WTC11 (cell line): Measurements from ENCODE around the gene TNK2. TPM values are rescaled to one million over a fixed set of nuclear protein-coding genes. Genes with fewer than 3 reads are reported as not detected.
A peak's percentile ranks its signal among the peaks of the same experiment; 100 is the strongest.
"Not testable (repeated sequence)": the region's sequence is repeated elsewhere in the genome, so short reads cannot be mapped to it uniquely, and the experiment has no call there.

Experiments used
- ATAC-seq: fragments of 200-7000 bp; cut with Tn5 transposase; 2 replicates; pipeline ENCODE4 v1.10.0; 2021; ENCODE audit warnings: mild to moderate bottlenecking, moderate library complexity
- CTCF ChIA-PET: fragments of 300-600 bp; sonication (Branson Sonifier 250); formaldehyde crosslinking; loops from one replicate; lab custom pipeline; 2021; ENCODE audit warnings: antibody characterized with exemption; lab: Charles Lee
- POLR2A ChIA-PET: fragments of 350-600 bp; sonication (Branson Sonifier 250); formaldehyde crosslinking; loops from one replicate; lab custom pipeline; 2021; ENCODE audit warnings: antibody characterized with exemption; lab: Charles Lee
- DNase-seq: peaks from one replicate; pipeline ENCODE4 v3.0.0; 2021; ENCODE audit warnings: low spot score
- H3K27ac Mint-ChIP-seq: 2 replicates; pipeline ENCODE4 v1.8.0; 2021; ENCODE audit warnings: mixed read lengths
- H3K27me3 Mint-ChIP-seq: 2 replicates; pipeline ENCODE4 v1.8.0; 2021; ENCODE audit warnings: low read depth, mild to moderate bottlenecking, moderate library complexity, mixed read lengths
- H3K36me3 Mint-ChIP-seq: 2 replicates; pipeline ENCODE4 v1.8.0; 2021; ENCODE audit warnings: mixed read lengths
- H3K4me1 Mint-ChIP-seq: 2 replicates; pipeline ENCODE4 v1.8.0; 2022; ENCODE audit warnings: mixed read lengths
- H3K4me3 Mint-ChIP-seq: 2 replicates; pipeline ENCODE4 v1.8.0; 2021; ENCODE audit warnings: mild to moderate bottlenecking, moderate library complexity, mixed read lengths
- H3K9me3 Mint-ChIP-seq: 2 replicates; pipeline ENCODE4 v1.8.0; 2021; ENCODE audit warnings: mixed read lengths
- CBFB ChIP-seq: sonication (generic); formaldehyde crosslinking; IDR thresholded peaks from 2 replicates; pipeline ENCODE4 v1.8.1; 2022; ENCODE audit warnings: mild to moderate bottlenecking, low read depth, missing genetic modification reagents
- ELF4 ChIP-seq: sonication (generic); formaldehyde crosslinking; IDR thresholded peaks from 2 replicates; pipeline ENCODE4 v1.8.1; 2022; ENCODE audit warnings: low read depth, mild to moderate bottlenecking, moderate library complexity, missing genetic modification reagents
- NR2C2 ChIP-seq: sonication (generic); formaldehyde crosslinking; IDR thresholded peaks from 2 replicates; pipeline ENCODE4 v1.8.0; 2022; ENCODE audit warnings: mild to moderate bottlenecking, missing genetic modification reagents
- NR3C1 ChIP-seq: sonication (generic); formaldehyde crosslinking; conservative IDR thresholded peaks from 2 replicates; pipeline ENCODE4 v1.8.1; 2023; ENCODE audit warnings: low read depth, mild to moderate bottlenecking, missing genetic modification reagents
- ZNF219 ChIP-seq: sonication (generic); formaldehyde crosslinking; IDR thresholded peaks from 2 replicates; pipeline ENCODE4 v1.8.0; 2023; ENCODE audit warnings: missing genetic modification reagents, mild to moderate bottlenecking, borderline replicate concordance
- ZNF263 ChIP-seq: sonication (generic); formaldehyde crosslinking; IDR thresholded peaks from 2 replicates; pipeline ENCODE4 v1.8.1; 2022; ENCODE audit warnings: low read depth, mild to moderate bottlenecking, moderate library complexity, missing genetic modification reagents
- ZNF671 ChIP-seq: fragments of 250-450 bp; sonication (Bioruptor Pico); IDR thresholded peaks from 2 replicates; pipeline ENCODE4 v1.8.0; 2021; ENCODE audit warnings: mild to moderate bottlenecking
- total RNA-seq: library from RNA; stranded (reverse); gene quantifications from 3 replicates; pipeline ENCODE4 v1.2.3, GENCODE V29; 2021
- TF ChIP-seq, protein P1 (sequence below): fragments of 250-450 bp; sonication (Bioruptor Pico); IDR thresholded peaks from 2 replicates; pipeline ENCODE4 v1.9.0; 2021; ENCODE audit warnings: mild to moderate bottlenecking
- TF ChIP-seq, protein P2 (sequence below): sonication (generic); formaldehyde crosslinking; IDR thresholded peaks from 2 replicates; pipeline ENCODE4 v1.8.1; 2023; ENCODE audit warnings: mild to moderate bottlenecking, missing genetic modification reagents, moderate library complexity
- TF ChIP-seq, protein P3 (sequence below): sonication (generic); formaldehyde crosslinking; IDR thresholded peaks from 2 replicates; pipeline ENCODE4 v1.8.1; 2022; ENCODE audit warnings: missing genetic modification reagents, borderline replicate concordance
- TF ChIP-seq, protein P4 (sequence below): sonication (generic); formaldehyde crosslinking; conservative IDR thresholded peaks from 2 replicates; pipeline ENCODE4 v1.8.1; 2022; ENCODE audit warnings: mild to moderate bottlenecking, missing genetic modification reagents
- TF ChIP-seq, protein P5 (sequence below): fragments of 250-450 bp; sonication (Bioruptor Pico); IDR thresholded peaks from 2 replicates; pipeline ENCODE4 v1.9.0; 2021; ENCODE audit warnings: mild to moderate bottlenecking, borderline replicate concordance
- TF ChIP-seq, protein P6 (sequence below): sonication (generic); formaldehyde crosslinking; IDR thresholded peaks from 2 replicates; pipeline ENCODE4 v1.8.0; 2022; ENCODE audit warnings: missing genetic modification reagents
- TF ChIP-seq, protein P7 (sequence below): fragments of 200-600 bp; IDR thresholded peaks from 2 replicates; pipeline ENCODE4 v1.8.0; 2022; ENCODE audit warnings: antibody characterized with exemption

The TNK2 gene
- total RNA-seq, 1 experiment from 2014 or later = 58.4 TPM

DNA sequence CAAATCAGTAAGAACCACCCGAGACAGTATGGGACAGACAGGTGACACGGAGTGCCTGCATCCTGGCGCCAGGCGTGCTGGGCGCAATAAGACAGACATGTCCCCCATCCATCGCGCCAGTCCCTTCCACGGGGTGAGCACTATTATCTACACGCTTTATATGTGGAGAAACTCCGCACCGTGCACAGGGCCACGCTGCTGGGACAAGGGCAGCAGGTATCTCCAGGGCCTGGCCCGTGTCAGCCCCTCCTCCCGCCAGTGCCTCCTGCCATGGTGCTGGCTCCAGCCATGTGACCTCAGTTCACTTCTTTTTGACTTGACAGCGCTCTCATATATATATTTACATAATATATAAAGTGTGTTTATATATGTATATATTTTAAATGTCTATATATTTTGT, 42.6 kb downstream of the TNK2 start (continued):
- TF ChIP-seq, protein P1, sequence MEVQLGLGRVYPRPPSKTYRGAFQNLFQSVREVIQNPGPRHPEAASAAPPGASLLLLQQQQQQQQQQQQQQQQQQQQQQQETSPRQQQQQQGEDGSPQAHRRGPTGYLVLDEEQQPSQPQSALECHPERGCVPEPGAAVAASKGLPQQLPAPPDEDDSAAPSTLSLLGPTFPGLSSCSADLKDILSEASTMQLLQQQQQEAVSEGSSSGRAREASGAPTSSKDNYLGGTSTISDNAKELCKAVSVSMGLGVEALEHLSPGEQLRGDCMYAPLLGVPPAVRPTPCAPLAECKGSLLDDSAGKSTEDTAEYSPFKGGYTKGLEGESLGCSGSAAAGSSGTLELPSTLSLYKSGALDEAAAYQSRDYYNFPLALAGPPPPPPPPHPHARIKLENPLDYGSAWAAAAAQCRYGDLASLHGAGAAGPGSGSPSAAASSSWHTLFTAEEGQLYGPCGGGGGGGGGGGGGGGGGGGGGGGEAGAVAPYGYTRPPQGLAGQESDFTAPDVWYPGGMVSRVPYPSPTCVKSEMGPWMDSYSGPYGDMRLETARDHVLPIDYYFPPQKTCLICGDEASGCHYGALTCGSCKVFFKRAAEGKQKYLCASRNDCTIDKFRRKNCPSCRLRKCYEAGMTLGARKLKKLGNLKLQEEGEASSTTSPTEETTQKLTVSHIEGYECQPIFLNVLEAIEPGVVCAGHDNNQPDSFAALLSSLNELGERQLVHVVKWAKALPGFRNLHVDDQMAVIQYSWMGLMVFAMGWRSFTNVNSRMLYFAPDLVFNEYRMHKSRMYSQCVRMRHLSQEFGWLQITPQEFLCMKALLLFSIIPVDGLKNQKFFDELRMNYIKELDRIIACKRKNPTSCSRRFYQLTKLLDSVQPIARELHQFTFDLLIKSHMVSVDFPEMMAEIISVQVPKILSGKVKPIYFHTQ (CRISPR knock-in tag) = no peak
- TF ChIP-seq ZNF219 (CRISPR knock-in tag) = no peak
- no peak for TF ChIP-seq NR3C1 (CRISPR knock-in tag)
- TF ChIP-seq ZNF671 = no peak
- TF ChIP-seq, protein P2, sequence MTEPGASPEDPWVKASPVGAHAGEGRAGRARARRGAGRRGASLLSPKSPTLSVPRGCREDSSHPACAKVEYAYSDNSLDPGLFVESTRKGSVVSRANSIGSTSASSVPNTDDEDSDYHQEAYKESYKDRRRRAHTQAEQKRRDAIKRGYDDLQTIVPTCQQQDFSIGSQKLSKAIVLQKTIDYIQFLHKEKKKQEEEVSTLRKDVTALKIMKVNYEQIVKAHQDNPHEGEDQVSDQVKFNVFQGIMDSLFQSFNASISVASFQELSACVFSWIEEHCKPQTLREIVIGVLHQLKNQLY (CRISPR knock-in tag) = no peak
- TF ChIP-seq, protein P3, sequence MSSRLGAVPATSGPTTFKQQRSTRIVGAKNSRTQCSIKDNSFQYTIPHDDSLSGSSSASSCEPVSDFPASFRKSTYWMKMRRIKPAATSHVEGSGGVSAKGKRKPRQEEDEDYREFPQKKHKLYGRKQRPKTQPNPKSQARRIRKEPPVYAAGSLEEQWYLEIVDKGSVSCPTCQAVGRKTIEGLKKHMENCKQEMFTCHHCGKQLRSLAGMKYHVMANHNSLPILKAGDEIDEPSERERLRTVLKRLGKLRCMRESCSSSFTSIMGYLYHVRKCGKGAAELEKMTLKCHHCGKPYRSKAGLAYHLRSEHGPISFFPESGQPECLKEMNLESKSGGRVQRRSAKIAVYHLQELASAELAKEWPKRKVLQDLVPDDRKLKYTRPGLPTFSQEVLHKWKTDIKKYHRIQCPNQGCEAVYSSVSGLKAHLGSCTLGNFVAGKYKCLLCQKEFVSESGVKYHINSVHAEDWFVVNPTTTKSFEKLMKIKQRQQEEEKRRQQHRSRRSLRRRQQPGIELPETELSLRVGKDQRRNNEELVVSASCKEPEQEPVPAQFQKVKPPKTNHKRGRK = no peak
- TF ChIP-seq, protein P4, sequence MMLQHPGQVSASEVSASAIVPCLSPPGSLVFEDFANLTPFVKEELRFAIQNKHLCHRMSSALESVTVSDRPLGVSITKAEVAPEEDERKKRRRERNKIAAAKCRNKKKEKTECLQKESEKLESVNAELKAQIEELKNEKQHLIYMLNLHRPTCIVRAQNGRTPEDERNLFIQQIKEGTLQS (CRISPR knock-in tag) = no peak
- TF ChIP-seq, protein P5, sequence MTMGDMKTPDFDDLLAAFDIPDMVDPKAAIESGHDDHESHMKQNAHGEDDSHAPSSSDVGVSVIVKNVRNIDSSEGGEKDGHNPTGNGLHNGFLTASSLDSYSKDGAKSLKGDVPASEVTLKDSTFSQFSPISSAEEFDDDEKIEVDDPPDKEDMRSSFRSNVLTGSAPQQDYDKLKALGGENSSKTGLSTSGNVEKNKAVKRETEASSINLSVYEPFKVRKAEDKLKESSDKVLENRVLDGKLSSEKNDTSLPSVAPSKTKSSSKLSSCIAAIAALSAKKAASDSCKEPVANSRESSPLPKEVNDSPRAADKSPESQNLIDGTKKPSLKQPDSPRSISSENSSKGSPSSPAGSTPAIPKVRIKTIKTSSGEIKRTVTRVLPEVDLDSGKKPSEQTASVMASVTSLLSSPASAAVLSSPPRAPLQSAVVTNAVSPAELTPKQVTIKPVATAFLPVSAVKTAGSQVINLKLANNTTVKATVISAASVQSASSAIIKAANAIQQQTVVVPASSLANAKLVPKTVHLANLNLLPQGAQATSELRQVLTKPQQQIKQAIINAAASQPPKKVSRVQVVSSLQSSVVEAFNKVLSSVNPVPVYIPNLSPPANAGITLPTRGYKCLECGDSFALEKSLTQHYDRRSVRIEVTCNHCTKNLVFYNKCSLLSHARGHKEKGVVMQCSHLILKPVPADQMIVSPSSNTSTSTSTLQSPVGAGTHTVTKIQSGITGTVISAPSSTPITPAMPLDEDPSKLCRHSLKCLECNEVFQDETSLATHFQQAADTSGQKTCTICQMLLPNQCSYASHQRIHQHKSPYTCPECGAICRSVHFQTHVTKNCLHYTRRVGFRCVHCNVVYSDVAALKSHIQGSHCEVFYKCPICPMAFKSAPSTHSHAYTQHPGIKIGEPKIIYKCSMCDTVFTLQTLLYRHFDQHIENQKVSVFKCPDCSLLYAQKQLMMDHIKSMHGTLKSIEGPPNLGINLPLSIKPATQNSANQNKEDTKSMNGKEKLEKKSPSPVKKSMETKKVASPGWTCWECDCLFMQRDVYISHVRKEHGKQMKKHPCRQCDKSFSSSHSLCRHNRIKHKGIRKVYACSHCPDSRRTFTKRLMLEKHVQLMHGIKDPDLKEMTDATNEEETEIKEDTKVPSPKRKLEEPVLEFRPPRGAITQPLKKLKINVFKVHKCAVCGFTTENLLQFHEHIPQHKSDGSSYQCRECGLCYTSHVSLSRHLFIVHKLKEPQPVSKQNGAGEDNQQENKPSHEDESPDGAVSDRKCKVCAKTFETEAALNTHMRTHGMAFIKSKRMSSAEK (CRISPR knock-in tag) = no peak

DNA sequence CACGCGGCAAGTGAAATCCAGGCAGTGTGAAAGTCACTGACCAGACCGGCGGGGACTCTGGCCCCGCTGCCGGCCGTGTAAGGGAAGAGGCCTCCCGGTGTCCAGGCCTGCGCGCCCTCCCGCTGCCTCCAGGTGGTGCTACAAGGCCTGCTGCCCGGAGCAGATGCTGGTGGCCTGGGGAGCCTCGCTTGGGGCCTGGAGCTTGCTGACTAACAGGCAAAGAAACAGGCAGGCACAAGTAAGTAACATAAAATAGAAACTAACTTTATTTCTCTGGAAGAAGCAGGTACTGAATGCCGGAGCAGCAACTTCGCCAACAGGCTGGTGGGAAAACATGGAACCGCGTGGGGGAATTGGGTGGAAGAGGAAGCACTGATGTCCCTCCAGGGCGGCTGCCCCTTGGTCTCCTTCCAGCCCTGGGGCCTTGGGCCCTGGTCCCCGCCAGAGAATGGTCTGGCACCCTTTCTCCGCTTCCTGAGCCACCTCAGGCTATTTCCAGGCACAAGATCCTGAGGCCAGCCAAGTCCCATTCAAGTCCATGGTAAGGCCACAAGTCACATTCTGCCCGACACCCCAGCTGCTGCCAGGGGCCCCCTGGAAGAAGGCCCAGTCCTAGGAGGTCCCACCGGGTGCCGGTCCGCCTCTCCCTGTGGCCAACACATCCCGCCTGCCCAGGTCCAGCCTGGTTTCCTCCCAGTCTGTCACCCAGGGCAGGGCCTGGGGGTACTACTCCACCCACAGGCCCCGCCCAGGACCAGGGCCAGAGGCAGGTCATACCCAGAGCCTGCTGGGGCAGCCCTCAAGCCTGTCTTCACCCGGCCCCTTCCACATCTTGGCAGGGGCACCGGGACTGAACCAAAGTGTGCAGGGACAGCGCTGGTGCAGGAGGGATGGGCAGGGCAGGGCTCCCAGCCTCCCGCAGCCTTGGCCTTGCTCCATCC, 45.0 kb downstream of the TNK2 start:
- no peak overlapping the region for H3K4me3 Mint-ChIP-seq
- H3K9me3 Mint-ChIP-seq = no peaks in the 10 kb centered on the region
- peak overlapping the region; percentile 60; the same call in 1 of the 2 replicates for H3K27ac Mint-ChIP-seq
- H3K27me3 Mint-ChIP-seq = no peaks in the 10 kb centered on the region
- CTCF ChIA-PET = interaction anchor here (0.6 to 4.7 kb wide), 20 partner anchors 8 to 143 kb away, joined by 3 to 161 read pairs (median 4); partner anchors contain the start of gene TNK2
- H3K36me3 Mint-ChIP-seq = no peaks in the 10 kb centered on the region
- TF ChIP-seq NR2C2 (CRISPR knock-in tag) = no peak
- TF ChIP-seq, protein P6, sequence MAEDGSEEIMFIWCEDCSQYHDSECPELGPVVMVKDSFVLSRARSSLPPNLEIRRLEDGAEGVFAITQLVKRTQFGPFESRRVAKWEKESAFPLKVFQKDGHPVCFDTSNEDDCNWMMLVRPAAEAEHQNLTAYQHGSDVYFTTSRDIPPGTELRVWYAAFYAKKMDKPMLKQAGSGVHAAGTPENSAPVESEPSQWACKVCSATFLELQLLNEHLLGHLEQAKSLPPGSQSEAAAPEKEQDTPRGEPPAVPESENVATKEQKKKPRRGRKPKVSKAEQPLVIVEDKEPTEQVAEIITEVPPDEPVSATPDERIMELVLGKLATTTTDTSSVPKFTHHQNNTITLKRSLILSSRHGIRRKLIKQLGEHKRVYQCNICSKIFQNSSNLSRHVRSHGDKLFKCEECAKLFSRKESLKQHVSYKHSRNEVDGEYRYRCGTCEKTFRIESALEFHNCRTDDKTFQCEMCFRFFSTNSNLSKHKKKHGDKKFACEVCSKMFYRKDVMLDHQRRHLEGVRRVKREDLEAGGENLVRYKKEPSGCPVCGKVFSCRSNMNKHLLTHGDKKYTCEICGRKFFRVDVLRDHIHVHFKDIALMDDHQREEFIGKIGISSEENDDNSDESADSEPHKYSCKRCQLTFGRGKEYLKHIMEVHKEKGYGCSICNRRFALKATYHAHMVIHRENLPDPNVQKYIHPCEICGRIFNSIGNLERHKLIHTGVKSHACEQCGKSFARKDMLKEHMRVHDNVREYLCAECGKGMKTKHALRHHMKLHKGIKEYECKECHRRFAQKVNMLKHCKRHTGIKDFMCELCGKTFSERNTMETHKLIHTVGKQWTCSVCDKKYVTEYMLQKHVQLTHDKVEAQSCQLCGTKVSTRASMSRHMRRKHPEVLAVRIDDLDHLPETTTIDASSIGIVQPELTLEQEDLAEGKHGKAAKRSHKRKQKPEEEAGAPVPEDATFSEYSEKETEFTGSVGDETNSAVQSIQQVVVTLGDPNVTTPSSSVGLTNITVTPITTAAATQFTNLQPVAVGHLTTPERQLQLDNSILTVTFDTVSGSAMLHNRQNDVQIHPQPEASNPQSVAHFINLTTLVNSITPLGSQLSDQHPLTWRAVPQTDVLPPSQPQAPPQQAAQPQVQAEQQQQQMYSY (CRISPR knock-in tag) = peak; percentile 46; the same call in 1 of the 2 replicates
- TF ChIP-seq, protein P7, sequence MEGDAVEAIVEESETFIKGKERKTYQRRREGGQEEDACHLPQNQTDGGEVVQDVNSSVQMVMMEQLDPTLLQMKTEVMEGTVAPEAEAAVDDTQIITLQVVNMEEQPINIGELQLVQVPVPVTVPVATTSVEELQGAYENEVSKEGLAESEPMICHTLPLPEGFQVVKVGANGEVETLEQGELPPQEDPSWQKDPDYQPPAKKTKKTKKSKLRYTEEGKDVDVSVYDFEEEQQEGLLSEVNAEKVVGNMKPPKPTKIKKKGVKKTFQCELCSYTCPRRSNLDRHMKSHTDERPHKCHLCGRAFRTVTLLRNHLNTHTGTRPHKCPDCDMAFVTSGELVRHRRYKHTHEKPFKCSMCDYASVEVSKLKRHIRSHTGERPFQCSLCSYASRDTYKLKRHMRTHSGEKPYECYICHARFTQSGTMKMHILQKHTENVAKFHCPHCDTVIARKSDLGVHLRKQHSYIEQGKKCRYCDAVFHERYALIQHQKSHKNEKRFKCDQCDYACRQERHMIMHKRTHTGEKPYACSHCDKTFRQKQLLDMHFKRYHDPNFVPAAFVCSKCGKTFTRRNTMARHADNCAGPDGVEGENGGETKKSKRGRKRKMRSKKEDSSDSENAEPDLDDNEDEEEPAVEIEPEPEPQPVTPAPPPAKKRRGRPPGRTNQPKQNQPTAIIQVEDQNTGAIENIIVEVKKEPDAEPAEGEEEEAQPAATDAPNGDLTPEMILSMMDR = peak; percentile 73
- TF ChIP-seq ZNF263 (CRISPR knock-in tag) = no peak
- no peak for TF ChIP-seq CBFB
- TF ChIP-seq ELF4 = no peak
- peak; percentile 91 for DNase-seq
- peak; percentile 87 for ATAC-seq
- POLR2A ChIA-PET = interaction anchor here (0.5 kb wide), 1 partner anchor 103 kb away, joined by 3 read pairs; no protein-coding TSS in a partner anchor
- peaks cover 20% of the 10 kb centered on the region for H3K4me1 Mint-ChIP-seq

DNA sequence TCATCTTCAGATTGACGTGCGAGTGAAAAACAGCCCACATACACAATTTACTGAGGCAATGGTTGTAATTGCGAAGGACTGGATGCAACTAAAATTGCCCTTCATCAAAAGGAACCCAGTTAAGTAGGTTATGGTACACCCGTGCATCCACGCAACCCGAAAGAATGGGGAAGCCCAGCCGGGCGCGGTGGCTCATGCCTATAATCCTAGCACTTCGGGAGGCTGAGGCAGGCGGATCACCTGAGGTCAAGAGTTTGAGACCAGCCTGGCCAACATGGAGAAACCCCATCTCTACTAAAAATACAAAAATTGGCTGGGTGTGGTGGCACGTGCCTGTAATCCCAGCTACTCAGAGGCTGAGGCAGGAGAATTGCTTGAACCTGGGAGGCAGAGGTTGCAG, 46.0 kb downstream of the TNK2 start:
- DNase-seq, POLR2A ChIA-PET, ATAC-seq, H3K36me3 Mint-ChIP-seq, H3K27me3 Mint-ChIP-seq, H3K4me3 Mint-ChIP-seq, H3K9me3 Mint-ChIP-seq: not testable (repeated sequence)
- H3K4me1 Mint-ChIP-seq = peaks cover 20% of the 10 kb centered on the region
- CTCF ChIA-PET = interaction anchor here (2.1 to 4.7 kb wide), 2 partner anchors 30 to 53 kb away, joined by 9 to 161 read pairs; no protein-coding TSS in a partner anchor
- peak overlapping the region; percentile 74; the same call in 1 of the 2 replicates for H3K27ac Mint-ChIP-seq
